DND-41 (cell line): Measurements from ENCODE around the gene LSM6.

Experiments used
- EZH2 ChIP-seq: IDR thresholded peaks from 3 replicates; pipeline ENCODE4 v1.6.1; 2012; ENCODE audit warnings: borderline replicate concordance, low read depth, mild to moderate bottlenecking, moderate library complexity, low read length, inconsistent platforms; ENCODE audit not compliant: severe bottlenecking
- TF ChIP-seq, protein P1 (sequence below): IDR thresholded peaks from 2 replicates; pipeline ENCODE4 v1.5.1; 2012; ENCODE audit warnings: borderline replicate concordance, low read length, moderate library complexity, mild to moderate bottlenecking; ENCODE audit not compliant: poor library complexity, severe bottlenecking; ENCODE audit errors: extremely low read depth

DNA sequence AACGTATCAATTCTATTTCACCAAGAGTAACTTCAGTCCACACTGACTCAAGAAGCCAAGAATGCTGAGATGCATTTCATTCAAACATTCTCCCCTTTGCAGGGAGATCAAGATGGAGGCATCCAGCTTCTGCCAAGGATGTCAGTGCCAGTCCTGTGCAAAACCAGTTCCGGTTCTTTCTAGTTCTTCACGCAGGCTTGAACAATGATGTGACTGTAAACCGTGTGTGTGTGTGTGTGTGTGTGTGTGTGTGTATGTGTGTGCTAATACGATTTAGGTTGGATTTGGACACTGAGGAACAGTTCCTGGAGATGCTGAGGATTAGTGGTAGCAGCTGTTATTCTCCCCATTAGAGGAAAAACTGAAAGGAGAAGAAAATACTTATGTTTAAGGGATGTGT, 38.7 kb downstream of the LSM6 start, which contains the start of gene REELD1:
- TF ChIP-seq, protein P1, sequence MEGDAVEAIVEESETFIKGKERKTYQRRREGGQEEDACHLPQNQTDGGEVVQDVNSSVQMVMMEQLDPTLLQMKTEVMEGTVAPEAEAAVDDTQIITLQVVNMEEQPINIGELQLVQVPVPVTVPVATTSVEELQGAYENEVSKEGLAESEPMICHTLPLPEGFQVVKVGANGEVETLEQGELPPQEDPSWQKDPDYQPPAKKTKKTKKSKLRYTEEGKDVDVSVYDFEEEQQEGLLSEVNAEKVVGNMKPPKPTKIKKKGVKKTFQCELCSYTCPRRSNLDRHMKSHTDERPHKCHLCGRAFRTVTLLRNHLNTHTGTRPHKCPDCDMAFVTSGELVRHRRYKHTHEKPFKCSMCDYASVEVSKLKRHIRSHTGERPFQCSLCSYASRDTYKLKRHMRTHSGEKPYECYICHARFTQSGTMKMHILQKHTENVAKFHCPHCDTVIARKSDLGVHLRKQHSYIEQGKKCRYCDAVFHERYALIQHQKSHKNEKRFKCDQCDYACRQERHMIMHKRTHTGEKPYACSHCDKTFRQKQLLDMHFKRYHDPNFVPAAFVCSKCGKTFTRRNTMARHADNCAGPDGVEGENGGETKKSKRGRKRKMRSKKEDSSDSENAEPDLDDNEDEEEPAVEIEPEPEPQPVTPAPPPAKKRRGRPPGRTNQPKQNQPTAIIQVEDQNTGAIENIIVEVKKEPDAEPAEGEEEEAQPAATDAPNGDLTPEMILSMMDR, result no peak
- TF ChIP-seq EZH2, result no peak
